Cardiac septum (tissue), 1 donor: ENCODE results near the gene ITLN1. TPM values are rescaled to one million over a fixed set of nuclear protein-coding genes. Genes with fewer than 3 reads are reported as not detected.

Experiments used
- DNase-seq: peaks from one replicate; pipeline ENCODE4 v3.0.0-alpha.2; 2020; ENCODE audit warnings: low spot score
- intact Hi-C: fragments of 100-400 bp; cut with DNase I; formaldehyde crosslinking; loops from one replicate; pipeline ENCODE4 v1.14.0; 2022
- total RNA-seq: library from RNA; stranded (reverse); fragmentation: NEBNext Ultra II Directional; extraction: Animal tissue kit (Norgen Biotek cat#: 25700); gene quantifications from one replicate; pipeline ENCODE4 v1.2.1, GENCODE V29; 2021
- donor health status: DM: no; HTN: no; CAD: no.

The ITLN1 gene
- total RNA-seq, 1 donor from 2014 or later = 0.27 TPM

- no peak for DNase-seq
- intact Hi-C loops = loop anchor here (2.0 kb wide), 1 partner anchor 104 kb away; no protein-coding TSS in a partner anchor
Observed at GRCh38 chr1:160830321-160831153, 54.4 kb downstream of the ITLN1 start.

GRCh38 chr1:160829766-160830165 lies 55.2 kb downstream of the ITLN1 start:
- DNase-seq = no peak
- intact Hi-C loops = loop anchor here (2.0 kb wide), 1 partner anchor 103 kb away; no protein-coding TSS in a partner anchor

GRCh38 chr1:160827418-160827817 lies 57.6 kb downstream of the ITLN1 start:
- no peak for DNase-seq
- intact Hi-C loops = no loop called here

- DNase-seq = no peak
- intact Hi-C loops = no loop called here
Observed at GRCh38 chr1:160826546-160826945, 58.4 kb downstream of the ITLN1 start.

Other genes starting within 250 kb of the ITLN1 start
- gene SLAMF1, start 238.1 kb downstream of the ITLN1 start, total RNA-seq = 1.0 TPM
- 1.00 TPM for gene CD48, start 173.4 kb downstream of the ITLN1 start, total RNA-seq
- gene SLAMF7, start 145.9 kb downstream of the ITLN1 start, total RNA-seq = 1.2 TPM
- gene LY9, start 89.0 kb downstream of the ITLN1 start, total RNA-seq = 0.16 TPM
- 0.24 TPM for gene CD244, start 22.3 kb downstream of the ITLN1 start, total RNA-seq
- not detected for gene ITLN2, start 69.6 kb upstream of the ITLN1 start, total RNA-seq
- 10.3 TPM for gene F11R, start 136.0 kb upstream of the ITLN1 start, total RNA-seq
- gene TSTD1, start 153.8 kb upstream of the ITLN1 start, total RNA-seq = 12.0 TPM
- 29.2 TPM for gene USF1, start 160.8 kb upstream of the ITLN1 start, total RNA-seq
- gene ARHGAP30, start 184.7 kb upstream of the ITLN1 start, total RNA-seq = 2.6 TPM
- not detected for gene NECTIN4, start 204.4 kb upstream of the ITLN1 start, total RNA-seq
- 10.7 TPM for gene KLHDC9, start 213.2 kb upstream of the ITLN1 start, total RNA-seq
- 43.1 TPM for gene PFDN2, start 232.9 kb upstream of the ITLN1 start, total RNA-seq
- gene NIT1, start 232.9 kb upstream of the ITLN1 start, total RNA-seq = 31.3 TPM
- gene DEDD, start 247.5 kb upstream of the ITLN1 start, total RNA-seq = 28.3 TPM